Caco-2 (cell line): ENCODE measurements around the gene GIPC2. TPM values are rescaled to one million over a fixed set of nuclear protein-coding genes. Genes with fewer than 3 reads are reported as not detected.

Source experiments
- BruUV-seq: library from RNA; stranded (reverse); fragments of 400-500 nt; replicated peaks from 2 replicates; lab custom pipeline; 2021; lab: Mats Ljungman, UMichigan
- CTCF ChIA-PET: fragments of 300-600 bp; sonication (Branson Sonifier 250); formaldehyde crosslinking; loops from one replicate; lab custom pipeline; 2022; ENCODE audit warnings: antibody characterized with exemption; lab: Charles Lee
- POLR2A ChIA-PET: fragments of 300-600 bp; sonication (Branson Sonifier 250); formaldehyde crosslinking; loops from one replicate; lab custom pipeline; 2022; ENCODE audit warnings: antibody characterized with exemption; lab: Charles Lee
- DNase-seq, 2 experiments: peaks; one replicate each; pipeline versions ENCODE4 v3.0.0 to v3.0.0-alpha.2; 2020 to 2022
- H3K27me3 ChIP-seq: replicated peaks from 2 replicates; pipeline ENCODE4 v1.6.0; 2011; ENCODE audit warnings: low read length; ENCODE audit not compliant: control insufficient read depth, insufficient read depth
- H3K36me3 ChIP-seq: 2 replicates; pipeline ENCODE4 v1.5.1; 2011; ENCODE audit warnings: low read length; ENCODE audit not compliant: control insufficient read depth, insufficient read depth
- H3K4me1 ChIP-seq: fragments of 250-450 bp; sonication (Bioruptor Pico); 2 replicates; pipeline ENCODE4 v1.5.1; 2020; ENCODE audit warnings: mild to moderate bottlenecking
- H3K4me3 ChIP-seq: 2 replicates; pipeline ENCODE4 v1.5.1; 2011; ENCODE audit warnings: low read depth, mild to moderate bottlenecking, control low read depth, low read length
- H3K9me3 ChIP-seq: fragments of 250-450 bp; sonication (Bioruptor Pico); 2 replicates; pipeline ENCODE4 v1.5.1; 2020; ENCODE audit warnings: mild to moderate bottlenecking, moderate library complexity
- H3K27ac Mint-ChIP-seq: one replicate; pipeline ENCODE4 v1.8.0; 2022; ENCODE audit warnings: mixed read lengths; ENCODE audit not compliant: unreplicated experiment
- H3K27me3 Mint-ChIP-seq: one replicate; pipeline ENCODE4 v1.8.0; 2022; ENCODE audit warnings: mixed read lengths; ENCODE audit not compliant: insufficient read depth, unreplicated experiment
- H3K36me3 Mint-ChIP-seq: one replicate; pipeline ENCODE4 v1.8.0; 2022; ENCODE audit warnings: mild to moderate bottlenecking, mixed read lengths; ENCODE audit not compliant: insufficient read depth, unreplicated experiment
- H3K4me1 Mint-ChIP-seq: one replicate; pipeline ENCODE4 v1.8.0; 2022; ENCODE audit warnings: low read depth, mixed read lengths; ENCODE audit not compliant: unreplicated experiment
- H3K4me3 Mint-ChIP-seq: one replicate; pipeline ENCODE4 v1.8.0; 2022; ENCODE audit warnings: mild to moderate bottlenecking, moderate library complexity, mixed read lengths; ENCODE audit not compliant: unreplicated experiment
- H3K9me3 Mint-ChIP-seq: one replicate; pipeline ENCODE4 v1.8.0; 2022; ENCODE audit warnings: mixed read lengths; ENCODE audit not compliant: unreplicated experiment
- CTCF ChIP-seq, 2 experiments: fragments of 200-600 bp in 1 of 2; IDR thresholded peaks; 1 replicate in 1 of 2; 2 replicates in 1 of 2; pipeline versions ENCODE4 v1.5.1 to v1.8.0; 2011 to 2022; ENCODE audit warnings: antibody characterized with exemption in 1 of 2, control low read depth in 1 of 2, inconsistent platforms in 1 of 2, low read depth in 1 of 2, low read length in 1 of 2, mild to moderate bottlenecking in 1 of 2, moderate library complexity in 1 of 2; ENCODE audit not compliant: insufficient read depth in 1 of 2, severe bottlenecking in 1 of 2, unreplicated experiment in 1 of 2
- intact Hi-C: fragments of 100-400 bp; cut with micrococcal nuclease; formaldehyde crosslinking; loops from one replicate; pipeline ENCODE4 v1.10.0; 2022; ENCODE audit not compliant: unreplicated experiment
- total RNA-seq: library from RNA; stranded (reverse); gene quantifications from 2 replicates; pipeline ENCODE4 v1.2.3, GENCODE V29; 2022

Gene GIPC2
- total RNA-seq, 1 experiment from 2014 or later: 4.4 TPM

- Mint-ChIP-seq H3K27ac (no peak overlapping the region), H3K36me3 (no peaks in the 10 kb centered on the region), H3K4me1 (no peaks in the 10 kb centered on the region), H3K27me3 (peaks cover 2% of the 10 kb centered on the region), H3K9me3 (no peaks in the 10 kb centered on the region), H3K4me3 (no peak overlapping the region)
- no peaks in the 10 kb centered on the region for H3K9me3 ChIP-seq
- no TSS peak for BruUV-seq
- H3K36me3 ChIP-seq: no peaks in the 10 kb centered on the region
- no peak for DNase-seq
- TF ChIP-seq CTCF (IDR thresholded peaks at IDR 0.05; ENCODE audit: insufficient read depth in 1 of 2, low read depth in 1 of 2, low read length in 1 of 2, severe bottlenecking in 1 of 2, unreplicated experiment in 1 of 2): no peak
- intact Hi-C loops: no loop called here
- CTCF ChIA-PET: no interaction called here
- H3K4me3 ChIP-seq: no peak overlapping the region
- no peaks in the 10 kb centered on the region for H3K27me3 ChIP-seq
- no peaks in the 10 kb centered on the region for H3K4me1 ChIP-seq
- POLR2A ChIA-PET: no interaction called here
These were observed 27.7 kb downstream of the GIPC2 start for GRCh38 chr1:78073441-78073840.

GRCh38 chr1:78075621-78076020, 29.9 kb downstream of the GIPC2 start:
- Histone ChIP-seq H3K9me3 (no peaks in the 10 kb centered on the region), H3K27me3 (no peaks in the 10 kb centered on the region), H3K36me3 (no peaks in the 10 kb centered on the region), H3K4me3 (no peak overlapping the region), H3K4me1 (no peaks in the 10 kb centered on the region)
- H3K36me3 Mint-ChIP-seq: no peaks in the 10 kb centered on the region
- no TSS peak for BruUV-seq
- H3K4me3 Mint-ChIP-seq: no peak overlapping the region
- CTCF ChIA-PET: no interaction called here
- POLR2A ChIA-PET: no interaction called here
- H3K4me1 Mint-ChIP-seq: peaks cover 7% of the 10 kb centered on the region
- H3K27me3 Mint-ChIP-seq: peaks cover 2% of the 10 kb centered on the region
- intact Hi-C loops: no loop called here
- TF ChIP-seq CTCF (IDR thresholded peaks at IDR 0.05; ENCODE audit: insufficient read depth in 1 of 2, low read depth in 1 of 2, low read length in 1 of 2, severe bottlenecking in 1 of 2, unreplicated experiment in 1 of 2): no peak
- DNase-seq: no peak
- H3K27ac Mint-ChIP-seq: no peak overlapping the region
- no peaks in the 10 kb centered on the region for H3K9me3 Mint-ChIP-seq

GRCh38 chr1:78078358-78078757, 32.6 kb downstream of the GIPC2 start:
- CTCF ChIA-PET: no interaction called here

More at GRCh38 chr1:78078358-78078757, 32.6 kb downstream of the GIPC2 start:
- H3K27me3 Mint-ChIP-seq: no peaks in the 10 kb centered on the region
- H3K27ac Mint-ChIP-seq: no peak overlapping the region
- BruUV-seq: no TSS peak
- POLR2A ChIA-PET: no interaction called here
- H3K9me3 Mint-ChIP-seq: no peaks in the 10 kb centered on the region
- H3K4me1 Mint-ChIP-seq: peaks cover 7% of the 10 kb centered on the region
- H3K4me3 ChIP-seq: no peak overlapping the region
- no peak for TF ChIP-seq CTCF (IDR thresholded peaks at IDR 0.05; ENCODE audit: insufficient read depth in 1 of 2, low read depth in 1 of 2, low read length in 1 of 2, severe bottlenecking in 1 of 2, unreplicated experiment in 1 of 2)
- no peak overlapping the region for H3K4me3 Mint-ChIP-seq
- no peaks in the 10 kb centered on the region for H3K9me3 ChIP-seq
- no peak for DNase-seq
- H3K36me3 Mint-ChIP-seq: no peaks in the 10 kb centered on the region
- H3K27me3 ChIP-seq: no peaks in the 10 kb centered on the region
- intact Hi-C loops: no loop called here
- no peaks in the 10 kb centered on the region for H3K4me1 ChIP-seq
- H3K36me3 ChIP-seq: no peaks in the 10 kb centered on the region
